Common myeloid progenitor, CD34-positive (primary cell): ENCODE data around the gene SLC1A2.

Experiments
- CTCF ChIA-PET: fragments of 350-600 bp; sonication (Branson Sonifier 250); formaldehyde crosslinking; loops from one replicate; lab custom pipeline; 2021; ENCODE audit warnings: antibody characterized with exemption; lab: Charles Lee
- POLR2A ChIA-PET: fragments of 350-600 bp; sonication (Branson Sonifier 250); formaldehyde crosslinking; loops from one replicate; lab custom pipeline; 2021; ENCODE audit warnings: antibody characterized with exemption; lab: Charles Lee
- DNase-seq, 3 donors: peaks; one replicate each; pipeline versions ENCODE4 v3.0.0 to v3.0.0-alpha.2; 2013
- H3K27ac ChIP-seq, 2 experiments: 1 replicate in 1 of 2; 2 replicates in 1 of 2; pipeline ENCODE4 v1.7.0; 2013; ENCODE audit warnings: inconsistent platforms in 2 of 2, low read length in 2 of 2, mild to moderate bottlenecking in 2 of 2, low read depth in 1 of 2, moderate library complexity in 1 of 2; ENCODE audit not compliant: severe bottlenecking in 2 of 2, insufficient read depth in 1 of 2, poor library complexity in 1 of 2
- H3K27me3 ChIP-seq, 5 experiments: replicated peaks in 2 of 5; 1 replicate in 3 of 5; 2 replicates in 2 of 5; pipeline versions ENCODE4 v1.6.1 to v1.7.0; 2013; ENCODE audit warnings: low read length in 4 of 5, mild to moderate bottlenecking in 2 of 5, moderate library complexity in 2 of 5, inconsistent platforms in 1 of 5; ENCODE audit not compliant: insufficient read depth in 5 of 5, control insufficient read depth in 4 of 5
- H3K36me3 ChIP-seq, 4 experiments: 1 replicate in 2 of 4; 2 replicates in 2 of 4; pipeline versions ENCODE4 v1.6.1 to v1.7.0; 2013; ENCODE audit warnings: low read length in 3 of 4, control low read depth in 1 of 4, mild to moderate bottlenecking in 1 of 4; ENCODE audit not compliant: control insufficient read depth in 4 of 4, insufficient read depth in 4 of 4
- H3K4me1 ChIP-seq, 4 experiments: 1 replicate in 3 of 4; 2 replicates in 1 of 4; pipeline versions ENCODE4 v1.6.1 to v1.7.1; 2013; ENCODE audit warnings: low read length in 3 of 4, mild to moderate bottlenecking in 3 of 4, control low read depth in 1 of 4, inconsistent platforms in 1 of 4, moderate library complexity in 1 of 4; ENCODE audit not compliant: control insufficient read depth in 4 of 4, insufficient read depth in 4 of 4; ENCODE audit errors: control extremely low read depth in 1 of 4
- H3K4me3 ChIP-seq, 7 experiments: 1 replicate in 4 of 7; 2 replicates in 3 of 7; pipeline versions ENCODE4 v1.5.1 to v1.7.0; 2013; ENCODE audit warnings: mild to moderate bottlenecking in 7 of 7, low read length in 6 of 7, moderate library complexity in 6 of 7, inconsistent platforms in 2 of 7, low read depth in 2 of 7, control low read depth in 1 of 7; ENCODE audit not compliant: insufficient read depth in 4 of 7, control insufficient read depth in 1 of 7; ENCODE audit errors: extremely low read depth in 1 of 7
- H3K9me3 ChIP-seq, 5 experiments: 1 replicate in 4 of 5; 2 replicates in 1 of 5; pipeline versions ENCODE4 v1.6.1 to v1.7.1; 2013; ENCODE audit warnings: low read length in 4 of 5, mild to moderate bottlenecking in 2 of 5, inconsistent platforms in 1 of 5, low read depth in 1 of 5, moderate library complexity in 1 of 5; ENCODE audit not compliant: control insufficient read depth in 4 of 5, insufficient read depth in 2 of 5; ENCODE audit errors: control extremely low read depth in 1 of 5
- WGBS: methylation state at CpG from one replicate; pipeline ENCODE4 v1.1.5; 2013; ENCODE audit not compliant: insufficient coverage; 5-methylcytosine and 5-hydroxymethylcytosine counted together

Gene SLC1A2

DNA sequence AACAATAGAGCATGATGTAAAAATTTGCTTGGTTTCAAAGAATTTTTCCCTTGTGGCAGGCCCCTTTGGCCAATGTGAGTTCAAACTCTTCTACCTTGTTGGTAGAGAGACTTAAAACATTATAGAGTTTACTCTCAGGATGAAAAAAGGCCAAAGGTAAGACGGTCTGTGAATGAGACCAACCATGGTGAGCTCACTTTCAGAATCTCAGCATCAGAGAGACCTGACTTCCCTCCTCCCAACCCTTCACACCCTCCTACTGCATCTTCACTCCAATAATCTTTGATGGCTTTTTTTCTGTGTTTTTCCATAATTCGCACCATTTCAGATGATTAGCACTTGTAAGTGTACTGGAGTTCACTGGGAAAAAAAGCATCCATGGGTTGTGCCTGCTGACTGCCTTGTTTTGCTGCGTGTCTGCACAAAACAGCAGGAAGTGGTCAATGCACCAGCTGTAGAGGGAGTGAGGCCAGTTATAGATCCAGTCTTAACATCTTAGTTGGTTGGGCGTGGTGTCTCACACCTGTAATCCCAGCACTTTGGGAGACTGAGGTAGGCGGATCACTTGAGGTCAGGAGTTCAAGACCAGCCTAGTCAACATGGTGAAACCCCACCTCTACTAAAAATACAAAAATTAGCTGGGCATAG lies 64.1 kb downstream of the SLC1A2 start:
- CTCF ChIA-PET: interaction anchor here (1.2 kb wide), 1 partner anchor 12 kb away, joined by 3 read pairs; no protein-coding TSS in a partner anchor
- Histone ChIP-seq H3K27me3 (no peaks in the 10 kb centered on the region), H3K4me3 (no peak overlapping the region), H3K4me1 (peaks cover 0 to 9% (median 1%) of the 10 kb centered on the region in 4 experiments), H3K36me3 (no peaks in the 10 kb centered on the region), H3K9me3 (no peaks in the 10 kb centered on the region), H3K27ac (no peak overlapping the region)
- POLR2A ChIA-PET: no interaction called here
- no peak for DNase-seq
- 85% methylated on average over 4 of the region's 5 CpGs for WGBS

DNA sequence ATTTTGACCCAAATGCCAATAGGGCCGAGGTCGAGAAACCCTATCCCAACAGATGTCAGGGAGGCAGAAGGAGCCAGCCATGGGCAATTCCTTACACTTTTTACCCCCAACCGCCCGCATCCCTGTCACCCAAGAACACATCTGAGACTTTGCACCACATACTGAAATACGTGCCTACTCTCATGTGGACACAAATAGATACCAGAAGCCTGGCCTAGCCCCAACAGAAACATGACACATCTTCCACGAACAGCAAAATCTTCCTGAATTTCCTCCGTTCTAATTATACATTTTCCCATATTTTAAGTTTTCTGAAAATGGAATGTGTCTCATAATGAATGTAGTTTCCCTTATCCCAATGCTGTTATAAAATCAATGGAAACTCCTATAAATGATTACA lies 64.7 kb downstream of the SLC1A2 start:
- POLR2A ChIA-PET: no interaction called here
- DNase-seq: no peak
- Histone ChIP-seq H3K27ac (no peak overlapping the region), H3K36me3 (no peaks in the 10 kb centered on the region), H3K9me3 (no peaks in the 10 kb centered on the region), H3K4me1 (peaks cover 0 to 10% (median 2%) of the 10 kb centered on the region in 4 experiments), H3K4me3 (no peak overlapping the region), H3K27me3 (no peaks in the 10 kb centered on the region)
- 100% methylated on average over 5 of the region's 7 CpGs for WGBS
- CTCF ChIA-PET: interaction anchor here (0.5 kb wide), 1 partner anchor 1274 kb away, joined by 3 read pairs; no protein-coding TSS in a partner anchor

GRCh38 chr11:35352077-35352888 lies 67.1 kb downstream of the SLC1A2 start:
- DNase-seq: peak; percentile 8 to 45 (median 44)
- Histone ChIP-seq H3K4me1 (peaks cover 0 to 17% (median 4%) of the 10 kb centered on the region in 4 experiments), H3K4me3 (no peak overlapping the region), H3K27me3 (no peaks in the 10 kb centered on the region), H3K9me3 (no peaks in the 10 kb centered on the region), H3K36me3 (no peaks in the 10 kb centered on the region), H3K27ac (no peak overlapping the region)
- 64% methylated on average over 2 of the region's 3 CpGs for WGBS
- ChIA-PET POLR2A (no interaction called here), CTCF (interaction anchor here (0.8 to 1.5 kb wide), 2 partner anchors 12 to 1261 kb away, joined by 3 to 5 read pairs; no protein-coding TSS in a partner anchor)

DNA sequence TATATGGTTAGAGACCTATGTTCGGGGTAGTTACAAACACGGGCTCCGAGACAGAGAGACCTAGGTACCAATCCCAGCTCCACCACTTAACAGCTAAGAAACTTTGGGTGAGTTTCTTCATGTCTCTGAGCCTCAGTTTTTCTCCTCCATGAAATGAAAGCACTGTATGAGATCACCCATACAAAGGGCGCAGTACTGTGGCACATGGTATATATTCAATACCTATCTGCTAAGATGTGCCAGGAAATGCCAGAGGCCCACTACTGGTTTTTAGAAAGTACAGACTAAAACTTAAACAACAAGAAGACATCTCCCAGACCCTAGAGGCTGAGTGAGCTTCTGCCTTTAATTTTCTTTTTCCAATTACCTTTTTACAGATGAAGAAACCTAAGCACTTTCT lies 69.5 kb downstream of the SLC1A2 start:
- POLR2A ChIA-PET: no interaction called here
- H3K4me1 ChIP-seq: peaks cover 0 to 21% (median 8%) of the 10 kb centered on the region in 4 experiments
- no peaks in the 10 kb centered on the region for H3K36me3 ChIP-seq
- H3K9me3 ChIP-seq: no peaks in the 10 kb centered on the region
- CTCF ChIA-PET: interaction anchor here (0.7 to 1.2 kb wide), 2 partner anchors 19 to 22 kb away, joined by 3 read pairs; no protein-coding TSS in a partner anchor
- H3K27ac ChIP-seq: no peak overlapping the region
- DNase-seq: no peak
- no peak overlapping the region for H3K4me3 ChIP-seq
- 91% methylated on average over 4 of the region's 4 CpGs for WGBS
- H3K27me3 ChIP-seq: no peaks in the 10 kb centered on the region

DNA sequence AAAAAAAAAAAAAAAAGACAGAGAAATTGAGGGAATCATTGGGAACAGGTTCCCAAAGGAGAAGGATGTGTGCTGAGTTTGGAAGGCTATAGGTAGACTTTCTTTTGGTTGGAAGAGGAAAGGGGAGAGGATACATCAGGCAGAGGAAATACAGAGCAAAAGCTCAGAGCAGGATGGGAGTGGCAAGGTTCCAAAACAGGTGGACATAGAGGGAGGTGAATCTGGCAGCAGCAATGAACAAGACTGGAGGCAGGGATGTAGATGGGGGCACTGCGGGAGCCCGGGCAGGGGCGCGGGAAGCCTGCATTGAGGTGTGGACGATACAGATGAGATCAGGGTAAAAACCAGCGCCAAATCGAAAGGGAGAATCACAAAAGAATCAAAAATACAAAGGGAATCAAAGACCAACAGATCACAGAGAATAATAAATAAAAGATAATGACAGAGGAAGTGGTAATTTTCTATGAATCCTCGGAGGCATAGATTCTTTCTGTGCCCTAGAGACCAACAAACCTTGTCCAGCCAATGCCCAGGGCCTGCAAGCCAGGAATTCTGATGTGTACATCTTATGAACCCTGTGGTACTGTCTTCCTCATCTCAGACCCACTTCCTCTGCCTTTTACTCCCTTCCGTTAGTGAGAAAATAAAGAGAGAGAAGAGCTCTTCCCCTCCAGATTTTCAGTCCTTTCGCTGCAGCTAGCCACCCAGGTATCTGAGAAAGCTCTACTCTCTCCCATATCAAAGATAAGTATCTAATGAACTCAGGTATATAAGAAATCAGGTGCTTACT lies 70.3 kb downstream of the SLC1A2 start:
- H3K27me3 ChIP-seq: no peaks in the 10 kb centered on the region
- DNase-seq: no peak
- H3K36me3 ChIP-seq: no peaks in the 10 kb centered on the region
- H3K9me3 ChIP-seq: no peaks in the 10 kb centered on the region
- POLR2A ChIA-PET: no interaction called here
- H3K4me3 ChIP-seq: no peak overlapping the region
- CTCF ChIA-PET: interaction anchor here (0.7 to 1.2 kb wide), 2 partner anchors 21 to 41 kb away, joined by 3 read pairs; no protein-coding TSS in a partner anchor
- WGBS: 48% methylated on average over 3 of the region's 10 CpGs
- H3K4me1 ChIP-seq: peaks cover 0 to 23% (median 8%) of the 10 kb centered on the region in 4 experiments
- no peak overlapping the region for H3K27ac ChIP-seq

DNA sequence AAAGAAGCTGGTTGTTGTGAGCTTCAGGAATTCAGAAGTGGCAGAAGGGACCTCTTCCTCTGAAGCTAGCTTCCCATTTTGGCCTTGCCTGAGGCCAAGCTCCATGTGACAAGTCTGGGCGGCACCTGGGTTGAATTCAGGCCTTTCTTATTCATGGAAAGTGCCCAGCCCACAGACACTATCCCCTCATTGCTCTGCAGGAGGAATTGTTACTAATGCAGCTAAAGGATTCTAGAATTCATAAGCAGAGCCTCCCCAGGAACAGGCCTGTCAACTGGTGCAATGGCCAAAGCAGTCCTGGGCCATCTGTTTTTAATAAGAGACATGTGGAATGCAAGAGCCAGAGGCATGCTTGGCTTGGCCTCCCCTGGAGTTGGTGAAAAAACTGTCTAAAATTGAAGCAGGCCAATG lies 71.4 kb downstream of the SLC1A2 start:
- Histone ChIP-seq H3K9me3 (no peaks in the 10 kb centered on the region), H3K27ac (no peak overlapping the region), H3K27me3 (no peaks in the 10 kb centered on the region), H3K4me1 (peaks cover 3 to 35% (median 13%) of the 10 kb centered on the region in 4 experiments), H3K4me3 (no peak overlapping the region), H3K36me3 (no peaks in the 10 kb centered on the region)
- DNase-seq: no peak
- ChIA-PET POLR2A (no interaction called here), CTCF (no interaction called here)
- WGBS: no CpG with 5 or more reads among the region's 1 CpG
